Effector memory CD4-positive, alpha-beta T cell (primary cell): ENCODE results near the gene KRT14.
"Not testable (repeated sequence)": the region's sequence is repeated elsewhere in the genome, so short reads cannot be mapped to it uniquely, and the experiment has no call there.

Experiments used
- DNase-seq, 3 donors: peaks; one replicate each; pipeline ENCODE4 v3.0.0-alpha.2; 2020
- H3K27ac ChIP-seq: 2 replicates; pipeline ENCODE4 v1.7.0; 2013; ENCODE audit warnings: mild to moderate bottlenecking, low read length, moderate library complexity; ENCODE audit not compliant: insufficient read depth, poor library complexity, severe bottlenecking
- H3K27me3 ChIP-seq: replicated peaks from 2 replicates; pipeline ENCODE4 v1.7.0; 2013; ENCODE audit warnings: mild to moderate bottlenecking, low read length; ENCODE audit not compliant: insufficient read depth, control insufficient read depth, poor library complexity, severe bottlenecking
- H3K36me3 ChIP-seq: 2 replicates; pipeline ENCODE4 v1.7.0; 2013; ENCODE audit warnings: mild to moderate bottlenecking, low read length, moderate library complexity; ENCODE audit not compliant: control insufficient read depth, insufficient read depth
- H3K4me1 ChIP-seq: 2 replicates; pipeline ENCODE4 v1.7.0; 2013; ENCODE audit warnings: low read length, mild to moderate bottlenecking; ENCODE audit not compliant: control insufficient read depth, insufficient read depth, poor library complexity, severe bottlenecking
- H3K4me3 ChIP-seq: 2 replicates; pipeline ENCODE4 v1.7.0; 2013; ENCODE audit warnings: low read length, low read depth, mild to moderate bottlenecking; ENCODE audit not compliant: insufficient read depth, poor library complexity, severe bottlenecking
- H3K9me3 ChIP-seq: 2 replicates; pipeline ENCODE4 v1.7.0; 2013; ENCODE audit warnings: mild to moderate bottlenecking, low read length, moderate library complexity; ENCODE audit not compliant: control insufficient read depth

KRT14 gene

GRCh38 chr17:41622340-41623183 lies 35.9 kb upstream of the KRT14 start:
- DNase-seq, H3K27ac ChIP-seq, H3K4me3 ChIP-seq, H3K9me3 ChIP-seq, H3K4me1 ChIP-seq, H3K27me3 ChIP-seq, H3K36me3 ChIP-seq: not testable (repeated sequence)

GRCh38 chr17:41621916-41622315 lies 35.2 kb upstream of the KRT14 start:
- Histone ChIP-seq H3K4me3 (no peak overlapping the region), H3K4me1 (no peaks in the 10 kb centered on the region), H3K27ac (no peak overlapping the region), H3K36me3 (no peaks in the 10 kb centered on the region), H3K27me3 (no peaks in the 10 kb centered on the region), H3K9me3 (no peaks in the 10 kb centered on the region)
- DNase-seq: no peak

GRCh38 chr17:41621435-41621817 lies 34.7 kb upstream of the KRT14 start:
- DNase-seq, H3K36me3 ChIP-seq, H3K27ac ChIP-seq, H3K9me3 ChIP-seq, H3K4me1 ChIP-seq, H3K27me3 ChIP-seq, H3K4me3 ChIP-seq: not testable (repeated sequence)

- H3K4me3 ChIP-seq: no peak overlapping the region
- DNase-seq: no peak
These were observed 34.1 kb upstream of the KRT14 start for GRCh38 chr17:41620583-41621434.

GRCh38 chr17:41619927-41620582 lies 33.4 kb upstream of the KRT14 start:
- not testable (repeated sequence) for H3K4me3 ChIP-seq, DNase-seq, H3K4me1 ChIP-seq, H3K27ac ChIP-seq, H3K9me3 ChIP-seq, H3K36me3 ChIP-seq, H3K27me3 ChIP-seq

More at GRCh38 chr17:41620583-41621434, 34.1 kb upstream of the KRT14 start:
- Histone ChIP-seq H3K27me3 (no peaks in the 10 kb centered on the region), H3K27ac (no peak overlapping the region), H3K4me1 (no peaks in the 10 kb centered on the region), H3K36me3 (no peaks in the 10 kb centered on the region), H3K9me3 (no peaks in the 10 kb centered on the region)

- Histone ChIP-seq H3K4me3 (no peak overlapping the region), H3K9me3 (no peaks in the 10 kb centered on the region), H3K27ac (no peak overlapping the region), H3K36me3 (no peaks in the 10 kb centered on the region), H3K27me3 (no peaks in the 10 kb centered on the region), H3K4me1 (no peaks in the 10 kb centered on the region)
- no peak for DNase-seq
These were observed 32.6 kb upstream of the KRT14 start for GRCh38 chr17:41619036-41619926.

- no peak overlapping the region for H3K4me3 ChIP-seq
- H3K9me3 ChIP-seq: no peaks in the 10 kb centered on the region
- H3K36me3 ChIP-seq: no peaks in the 10 kb centered on the region
- H3K4me1 ChIP-seq: no peaks in the 10 kb centered on the region
- no peaks in the 10 kb centered on the region for H3K27me3 ChIP-seq
- no peak overlapping the region for H3K27ac ChIP-seq
- no peak for DNase-seq
These were observed 31.8 kb upstream of the KRT14 start for GRCh38 chr17:41618341-41619035.

- Histone ChIP-seq H3K4me3 (no peak overlapping the region), H3K4me1 (no peaks in the 10 kb centered on the region), H3K27me3 (no peaks in the 10 kb centered on the region), H3K27ac (no peak overlapping the region), H3K9me3 (no peaks in the 10 kb centered on the region), H3K36me3 (no peaks in the 10 kb centered on the region)
- no peak for DNase-seq
These were observed 31.0 kb upstream of the KRT14 start for GRCh38 chr17:41617698-41618097.

GRCh38 chr17:41617136-41617535 lies 30.4 kb upstream of the KRT14 start:
- no peak for DNase-seq
- Histone ChIP-seq H3K9me3 (no peaks in the 10 kb centered on the region), H3K27me3 (no peaks in the 10 kb centered on the region), H3K27ac (no peak overlapping the region), H3K4me1 (no peaks in the 10 kb centered on the region), H3K4me3 (no peak overlapping the region), H3K36me3 (no peaks in the 10 kb centered on the region)
